CD14-positive monocyte (primary cell): ENCODE measurements around the gene SMTN. TPM values are rescaled to one million over a fixed set of nuclear protein-coding genes. Genes with fewer than 3 reads are reported as not detected.

ENCODE experiments used
- DNase-seq, 3 donors: peaks; one replicate each; pipeline ENCODE4 v3.0.0-alpha.2; 2011 to 2022
- H2AFZ ChIP-seq: 2 replicates; pipeline ENCODE4 v1.6.0; 2012; ENCODE audit warnings: mild to moderate bottlenecking, low read depth, low read length, inconsistent platforms; ENCODE audit not compliant: insufficient read depth, poor library complexity, severe bottlenecking
- H3K27ac ChIP-seq, 2 donors: 1 replicate in 1 of 2; 2 replicates in 1 of 2; pipeline ENCODE4 v1.5.1; 2012 to 2013; ENCODE audit warnings: low read length in 2 of 2, control low read depth in 1 of 2, inconsistent platforms in 1 of 2, low read depth in 1 of 2, mild to moderate bottlenecking in 1 of 2
- H3K27me3 ChIP-seq, 2 donors: one replicate each; pipeline versions ENCODE4 v1.6.0 to v1.6.1; 2011 to 2013; ENCODE audit warnings: low read length in 2 of 2; ENCODE audit not compliant: control insufficient read depth in 2 of 2, insufficient read depth in 2 of 2
- H3K36me3 ChIP-seq, 2 donors: replicated peaks in 1 of 2; 1 replicate in 1 of 2; 2 replicates in 1 of 2; pipeline versions ENCODE4 v1.5.1 to v1.6.1; 2012 to 2013; ENCODE audit warnings: low read length in 2 of 2, control low read depth in 1 of 2, inconsistent platforms in 1 of 2, mild to moderate bottlenecking in 1 of 2; ENCODE audit not compliant: insufficient read depth in 2 of 2, control insufficient read depth in 1 of 2
- H3K4me1 ChIP-seq, 2 donors: 1 replicate in 1 of 2; 2 replicates in 1 of 2; pipeline versions ENCODE4 v1.5.1 to v1.6.1; 2012 to 2013; ENCODE audit warnings: low read length in 2 of 2, control low read depth in 1 of 2, inconsistent platforms in 1 of 2, mild to moderate bottlenecking in 1 of 2, moderate library complexity in 1 of 2; ENCODE audit not compliant: insufficient read depth in 2 of 2, control insufficient read depth in 1 of 2
- H3K4me2 ChIP-seq: replicated peaks from 2 replicates; pipeline ENCODE3; 2012; ENCODE audit warnings: low read length, moderate library complexity, mild to moderate bottlenecking; ENCODE audit not compliant: poor library complexity, severe bottlenecking; ENCODE audit errors: extremely low read depth
- H3K4me3 ChIP-seq, 3 experiments: fragments of 200-600 bp in 1 of 3; sonication (generic) in 1 of 3; replicated peaks in 1 of 3; 1 replicate in 2 of 3; 2 replicates in 1 of 3; pipeline ENCODE4 v1.5.1; 2011 to 2013; ENCODE audit warnings: low read length in 3 of 3, mild to moderate bottlenecking in 3 of 3, control low read depth in 2 of 3, low read depth in 2 of 3, inconsistent platforms in 1 of 3, moderate library complexity in 1 of 3
- H3K79me2 ChIP-seq: 2 replicates; pipeline ENCODE4 v1.6.0; 2012; ENCODE audit warnings: mild to moderate bottlenecking, control low read depth, inconsistent platforms, low read length, moderate library complexity; ENCODE audit not compliant: insufficient read depth
- H3K9ac ChIP-seq: 2 replicates; pipeline ENCODE4 v1.6.0; 2017; ENCODE audit warnings: low read length, mild to moderate bottlenecking; ENCODE audit not compliant: insufficient read depth, poor library complexity, severe bottlenecking
- H3K9me3 ChIP-seq, 2 donors: replicated peaks in 1 of 2; 1 replicate in 1 of 2; 2 replicates in 1 of 2; pipeline versions ENCODE4 v1.5.1 to v1.6.1; 2012 to 2013; ENCODE audit warnings: low read length in 2 of 2, control low read depth in 1 of 2; ENCODE audit not compliant: control insufficient read depth in 1 of 2, insufficient read depth in 1 of 2
- H4K20me1 ChIP-seq: 2 replicates; pipeline ENCODE4 v1.6.0; 2012; ENCODE audit warnings: mild to moderate bottlenecking, low read length, control low read depth, moderate library complexity; ENCODE audit not compliant: insufficient read depth
- H3K27ac Mint-ChIP-seq, 7 donors: one replicate each; pipeline ENCODE4 v1.8.0; 2020; ENCODE audit warnings: mild to moderate bottlenecking in 7 of 7, mixed read lengths in 7 of 7, moderate library complexity in 6 of 7, inconsistent platforms in 2 of 7
- H3K27me3 Mint-ChIP-seq, 3 donors: one replicate each; pipeline ENCODE4 v1.8.0; 2021 to 2022; ENCODE audit warnings: low read depth in 3 of 3, mild to moderate bottlenecking in 3 of 3, mixed read lengths in 3 of 3, moderate library complexity in 3 of 3, inconsistent platforms in 1 of 3
- H3K36me3 Mint-ChIP-seq, 2 donors: one replicate each; pipeline ENCODE4 v1.8.0; 2020; ENCODE audit warnings: mixed read lengths in 2 of 2, inconsistent platforms in 1 of 2, mild to moderate bottlenecking in 1 of 2
- H3K4me1 Mint-ChIP-seq: one replicate; pipeline ENCODE4 v1.8.0; 2020; ENCODE audit warnings: mild to moderate bottlenecking, mixed read lengths
- H3K4me3 Mint-ChIP-seq, 2 donors: one replicate each; pipeline ENCODE4 v1.8.0; 2020; ENCODE audit warnings: mild to moderate bottlenecking in 2 of 2, mixed read lengths in 2 of 2, moderate library complexity in 1 of 2
- H3K9me3 Mint-ChIP-seq, 7 donors: one replicate each; pipeline ENCODE4 v1.8.0; 2020 to 2022; ENCODE audit warnings: mixed read lengths in 7 of 7, mild to moderate bottlenecking in 6 of 7, moderate library complexity in 6 of 7, inconsistent platforms in 2 of 7
- WGBS: methylation state at CpG from one replicate; pipeline ENCODE4 v1.1.5; 2013; ENCODE audit warnings: missing lambda C conversion rate; ENCODE audit not compliant: insufficient coverage; 5-methylcytosine and 5-hydroxymethylcytosine counted together
- intact Hi-C, 2 donors: fragments of 100-400 bp; cut with micrococcal nuclease; formaldehyde crosslinking; loops; one replicate each; pipeline versions ENCODE4 v1.15.0 to v1.15.1; 2023
- polyA plus RNA-seq, 3 donors: library from polyadenylated mRNA; depleted of rRNA in 1 of 3; unstranded in 2 of 3; stranded (reverse) in 1 of 3; fragments of 300-500 nt in 2 of 3; fragments of >200 nt in 1 of 3; fragmentation: Illumina TruSeq in 2 of 3; gene quantifications; 1 replicate in 2 of 3; 2 replicates in 1 of 3; pipeline ENCODE4 v1.2.3, GENCODE V29; 2012 to 2021
- TF ChIP-seq, protein P1 (sequence below): fragments of 200-600 bp; IDR thresholded peaks from one replicate; pipeline ENCODE4 v1.8.0; 2022; ENCODE audit warnings: antibody characterized with exemption, mild to moderate bottlenecking

Gene SMTN
- polyA plus RNA-seq, 3 donors, result 0.87 to 13.3 (median 0.88) TPM

DNA sequence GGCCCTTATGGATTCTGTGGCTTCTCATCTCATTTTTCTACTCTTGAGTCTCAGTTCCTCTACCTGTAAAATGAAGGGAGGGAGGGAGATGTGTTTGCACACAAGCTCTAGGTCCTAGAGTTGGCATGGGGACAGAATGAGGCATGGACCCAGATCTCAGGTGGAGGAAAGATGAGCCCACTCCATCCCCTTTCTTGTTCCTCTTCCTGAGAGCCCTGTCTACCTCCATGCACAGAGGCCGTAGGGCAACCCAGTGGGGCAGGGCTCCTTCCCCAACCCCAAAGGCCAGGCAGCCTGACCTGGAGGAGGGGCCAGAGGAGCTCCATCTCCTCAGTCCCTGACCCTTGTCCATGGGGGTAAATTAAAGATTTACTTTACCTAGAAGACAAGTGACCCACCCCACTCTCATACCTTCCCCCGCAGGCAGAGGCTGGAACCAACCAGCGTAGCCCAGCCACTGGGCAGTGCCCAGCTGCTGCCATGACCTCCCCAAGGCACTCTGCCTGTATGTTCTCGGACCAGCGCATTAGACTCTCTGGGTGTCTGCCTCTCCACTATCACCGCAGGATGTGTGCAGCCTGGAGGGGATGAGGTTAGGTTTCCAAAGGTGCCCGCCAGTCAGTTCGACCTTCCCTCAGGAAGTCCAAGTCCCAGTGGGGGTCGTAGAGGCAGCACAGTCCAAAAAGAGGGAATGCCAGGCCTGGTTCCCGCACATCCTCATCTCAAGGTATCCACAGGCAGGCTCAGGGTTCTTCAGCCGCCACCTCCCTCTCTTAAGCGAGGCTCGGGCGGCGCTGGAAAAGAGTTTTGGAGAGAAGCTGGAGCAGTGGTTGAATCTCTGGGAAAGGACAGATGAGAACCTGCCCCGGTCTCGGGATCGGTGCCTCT is 3.0 kb downstream of the SMTN start:
- Mint-ChIP-seq H3K4me3 (peak overlapping the region; percentile 85 to 89), H3K27ac (peak overlapping the region in 6 of 7 donors; percentile 21 to 84 (median 51)), H3K4me1 (peaks cover 45% of the 10 kb centered on the region), H3K36me3 (peaks cover 4 to 13% of the 10 kb centered on the region in 2 donors), H3K9me3 (peaks cover 0 to 1% (median 0%) of the 10 kb centered on the region in 7 donors), H3K27me3 (peaks cover 2 to 4% (median 3%) of the 10 kb centered on the region in 3 donors)
- DNase-seq, result no peak
- H3K4me1 ChIP-seq, result peaks cover 40 to 55% of the 10 kb centered on the region in 2 donors
- H3K4me3 ChIP-seq, result peak overlapping the region; percentile 93
- TF ChIP-seq, protein P1, sequence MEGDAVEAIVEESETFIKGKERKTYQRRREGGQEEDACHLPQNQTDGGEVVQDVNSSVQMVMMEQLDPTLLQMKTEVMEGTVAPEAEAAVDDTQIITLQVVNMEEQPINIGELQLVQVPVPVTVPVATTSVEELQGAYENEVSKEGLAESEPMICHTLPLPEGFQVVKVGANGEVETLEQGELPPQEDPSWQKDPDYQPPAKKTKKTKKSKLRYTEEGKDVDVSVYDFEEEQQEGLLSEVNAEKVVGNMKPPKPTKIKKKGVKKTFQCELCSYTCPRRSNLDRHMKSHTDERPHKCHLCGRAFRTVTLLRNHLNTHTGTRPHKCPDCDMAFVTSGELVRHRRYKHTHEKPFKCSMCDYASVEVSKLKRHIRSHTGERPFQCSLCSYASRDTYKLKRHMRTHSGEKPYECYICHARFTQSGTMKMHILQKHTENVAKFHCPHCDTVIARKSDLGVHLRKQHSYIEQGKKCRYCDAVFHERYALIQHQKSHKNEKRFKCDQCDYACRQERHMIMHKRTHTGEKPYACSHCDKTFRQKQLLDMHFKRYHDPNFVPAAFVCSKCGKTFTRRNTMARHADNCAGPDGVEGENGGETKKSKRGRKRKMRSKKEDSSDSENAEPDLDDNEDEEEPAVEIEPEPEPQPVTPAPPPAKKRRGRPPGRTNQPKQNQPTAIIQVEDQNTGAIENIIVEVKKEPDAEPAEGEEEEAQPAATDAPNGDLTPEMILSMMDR, result no peak
- H3K4me2 ChIP-seq, result peak overlapping the region; percentile 80
- peaks cover 9% of the 10 kb centered on the region for H3K79me2 ChIP-seq
- H4K20me1 ChIP-seq, result no peaks in the 10 kb centered on the region
- no peaks in the 10 kb centered on the region for H3K9me3 ChIP-seq
- H3K27ac ChIP-seq, result peak overlapping the region; percentile 42 to 91
- H3K9ac ChIP-seq, result peak overlapping the region; percentile 85
- WGBS, result 0% methylated on average over 5 of the region's 18 CpGs
- H3K36me3 ChIP-seq, result peaks cover 0 to 11% of the 10 kb centered on the region in 2 donors
- peak overlapping the region; percentile 95 for H2AFZ ChIP-seq
- intact Hi-C loops, result loop anchor here (5.0 kb wide), 3 partner anchors 78 to 137 kb away; partner anchors contain the start of genes MORC2 (in 2 of the 2), TUG1 (in 2 of the 2) and RNF185 (in 1 of the 2)
- no peaks in the 10 kb centered on the region for H3K27me3 ChIP-seq

DNA sequence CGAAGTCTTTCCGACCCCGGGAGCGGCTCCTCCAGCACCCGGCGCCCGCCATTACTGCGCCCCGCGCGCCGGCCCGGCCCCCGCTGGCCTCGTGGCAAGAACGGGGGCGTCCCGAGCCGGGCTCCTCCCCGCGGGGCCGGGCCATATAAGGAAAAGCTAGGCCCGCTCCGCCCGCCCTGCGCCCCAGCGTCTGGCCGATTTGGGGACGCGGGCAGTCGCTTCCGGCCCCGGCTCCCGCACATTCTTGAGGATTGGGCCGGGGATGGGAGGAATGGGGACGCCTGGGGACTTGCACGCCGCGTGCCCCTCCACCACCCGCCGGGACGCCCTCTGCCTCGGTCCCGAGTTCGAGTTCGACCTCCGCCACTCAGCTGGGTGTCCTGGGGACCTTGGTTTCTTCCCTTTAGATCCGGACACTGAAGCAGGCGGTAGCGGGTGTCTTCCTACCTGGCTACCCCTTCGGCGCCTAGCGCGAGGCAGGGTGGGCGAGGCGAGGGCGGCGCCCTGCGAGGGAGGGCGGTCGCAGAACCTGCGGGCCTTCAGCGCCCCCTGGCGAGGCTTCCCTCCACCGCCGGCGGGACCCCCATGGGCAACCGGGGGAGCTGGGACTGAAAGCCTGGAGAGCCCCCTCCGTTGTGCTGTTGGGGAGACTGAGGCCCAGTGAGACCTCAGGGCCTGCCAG is 3.8 kb downstream of the SMTN start:
- Histone ChIP-seq H3K4me2 (peak overlapping the region; percentile 80), H3K9ac (peak overlapping the region; percentile 85), H3K27ac (peak overlapping the region; percentile 76 to 91), H3K4me1 (peaks cover 40 to 55% of the 10 kb centered on the region in 2 donors), H3K4me3 (peak overlapping the region; percentile 93), H3K27me3 (no peaks in the 10 kb centered on the region), H3K79me2 (peaks cover 9% of the 10 kb centered on the region), H4K20me1 (no peaks in the 10 kb centered on the region), H3K36me3 (peaks cover 0 to 11% of the 10 kb centered on the region in 2 donors), H2AFZ (peak overlapping the region; percentile 95), H3K9me3 (no peaks in the 10 kb centered on the region)
- peaks cover 2 to 4% (median 2%) of the 10 kb centered on the region in 3 donors for H3K27me3 Mint-ChIP-seq
- under 1% methylated on average over 62 of the region's 69 CpGs for WGBS
- intact Hi-C loops, result loop anchor here (5.0 kb wide), 4 partner anchors 77 to 187 kb away; partner anchors contain the start of genes MORC2 (in 2 of the 2), TUG1 (in 2 of the 2) and RNF185 (in 1 of the 2)
- peaks cover 4 to 13% of the 10 kb centered on the region in 2 donors for H3K36me3 Mint-ChIP-seq
- DNase-seq, result peak; percentile 63 to 76 (median 70)
- H3K27ac Mint-ChIP-seq, result peak overlapping the region; percentile 80 to 94 (median 85)
- TF ChIP-seq, protein P1, result peak; percentile 98
- peaks cover 45% of the 10 kb centered on the region for H3K4me1 Mint-ChIP-seq
- H3K9me3 Mint-ChIP-seq, result peaks cover 0 to 1% (median 0%) of the 10 kb centered on the region in 7 donors
- peak overlapping the region; percentile 85 to 89 for H3K4me3 Mint-ChIP-seq
